CD4-positive, alpha-beta T cell treated with Interleukin-4 for 4 hours (primary cell): Measurements from ENCODE around the gene ADI1.
A peak's percentile ranks its signal among the peaks of the same experiment; 100 is the strongest.
"Not testable (repeated sequence)": the region's sequence is repeated elsewhere in the genome, so short reads cannot be mapped to it uniquely, and the experiment has no call there.

Experiments used
- DNase-seq: peaks from one replicate; pipeline ENCODE4 v3.0.0-alpha.2; 2020

The ADI1 gene

GRCh38 chr2:3527886-3528785 is 8.8 kb upstream of the ADI1 start:
- no peak for DNase-seq

GRCh38 chr2:3526871-3527270 is 7.5 kb upstream of the ADI1 start:
- DNase-seq, result no peak

DNA sequence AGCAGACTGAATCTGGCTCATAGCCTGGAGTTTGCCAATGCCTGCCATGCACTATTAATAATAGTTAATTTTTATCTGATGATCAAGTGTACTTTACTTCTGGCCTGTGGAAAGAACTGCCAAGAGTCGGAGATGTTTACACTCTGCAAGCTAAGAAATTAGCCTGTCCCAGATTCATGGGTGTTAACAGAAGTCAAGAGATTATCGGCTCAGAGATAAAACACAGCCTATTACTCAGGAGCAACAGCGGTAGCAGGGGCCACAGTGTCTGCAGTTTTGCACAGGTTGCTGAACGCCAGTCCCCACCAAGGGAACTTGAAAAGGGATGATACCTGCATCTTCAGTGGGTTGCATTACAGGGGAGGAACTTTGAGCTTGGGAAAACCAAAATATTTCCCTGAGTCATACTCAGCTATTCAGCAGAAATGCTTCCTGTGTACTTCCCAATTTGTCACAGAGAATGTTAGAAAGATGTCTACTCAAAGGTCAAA is 4.3 kb upstream of the ADI1 start:
- no peak for DNase-seq

- DNase-seq, result no peak
These were observed 3.7 kb upstream of the ADI1 start for GRCh38 chr2:3522961-3523421.

DNA sequence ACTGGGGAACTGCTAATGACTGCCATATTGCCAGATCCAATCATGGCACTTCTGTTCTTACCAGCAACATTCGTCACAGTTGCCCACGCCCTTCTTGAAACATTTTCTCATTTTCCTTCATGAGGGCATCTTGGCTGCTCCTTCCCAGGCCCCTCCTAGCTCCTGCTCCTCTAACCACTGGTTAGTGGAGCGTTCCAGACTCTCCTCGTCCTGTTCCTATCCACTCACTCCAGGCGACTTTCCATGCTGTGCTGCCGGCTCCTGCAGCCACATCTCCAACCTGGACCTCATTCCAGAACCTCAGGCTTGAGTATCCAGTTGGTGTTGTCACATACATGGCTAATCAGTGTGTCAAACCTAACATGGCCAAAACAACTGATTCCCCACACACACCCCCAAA is 1.3 kb upstream of the ADI1 start:
- DNase-seq, result no peak

GRCh38 chr2:3518496-3519254 is 656 bp downstream of the ADI1 start:
- DNase-seq, result peak; percentile 98

GRCh38 chr2:3517948-3518495 is 1.3 kb downstream of the ADI1 start:
- no peak for DNase-seq

GRCh38 chr2:3516831-3517230 is 2.5 kb downstream of the ADI1 start:
- no peak for DNase-seq

GRCh38 chr2:3515438-3515837 is 3.9 kb downstream of the ADI1 start:
- DNase-seq, result not testable (repeated sequence)

DNA sequence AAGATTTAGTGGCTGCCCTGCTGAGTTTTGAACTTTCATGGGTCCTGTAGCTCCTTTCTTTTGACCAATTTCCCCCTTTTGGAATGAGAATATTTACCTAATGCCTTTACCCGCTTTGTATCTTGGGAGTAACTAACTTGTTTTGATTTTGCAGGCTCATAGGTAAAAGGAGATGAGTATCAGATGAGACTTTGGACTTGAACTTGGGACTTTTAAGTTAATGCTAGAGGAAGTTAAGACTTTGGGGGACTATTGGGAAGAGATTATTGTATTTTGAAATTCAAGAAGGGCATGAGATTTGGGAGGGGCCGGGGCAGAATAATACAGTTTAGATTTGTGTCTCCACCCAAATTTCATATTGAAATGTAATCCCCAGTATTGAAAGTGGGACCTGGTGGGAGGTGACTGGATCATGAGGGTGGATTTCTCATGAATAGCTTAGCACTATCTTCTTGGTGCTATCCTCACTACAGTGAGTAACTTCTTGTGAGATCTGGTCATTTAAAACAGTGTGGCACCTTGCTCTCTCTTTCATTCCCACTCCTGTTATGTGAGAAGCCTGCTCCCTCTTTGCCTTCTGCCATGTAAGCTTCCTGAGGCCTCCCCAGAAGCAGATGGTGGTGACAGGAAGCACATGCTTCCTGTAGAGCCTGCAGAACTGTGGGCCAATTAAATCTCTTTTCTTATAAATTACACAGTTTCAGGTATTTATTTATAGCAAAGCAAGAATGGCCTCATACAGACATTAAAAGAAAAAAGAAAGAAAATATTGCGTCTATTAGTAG is 6.1 kb downstream of the ADI1 start:
- no peak for DNase-seq

DNA sequence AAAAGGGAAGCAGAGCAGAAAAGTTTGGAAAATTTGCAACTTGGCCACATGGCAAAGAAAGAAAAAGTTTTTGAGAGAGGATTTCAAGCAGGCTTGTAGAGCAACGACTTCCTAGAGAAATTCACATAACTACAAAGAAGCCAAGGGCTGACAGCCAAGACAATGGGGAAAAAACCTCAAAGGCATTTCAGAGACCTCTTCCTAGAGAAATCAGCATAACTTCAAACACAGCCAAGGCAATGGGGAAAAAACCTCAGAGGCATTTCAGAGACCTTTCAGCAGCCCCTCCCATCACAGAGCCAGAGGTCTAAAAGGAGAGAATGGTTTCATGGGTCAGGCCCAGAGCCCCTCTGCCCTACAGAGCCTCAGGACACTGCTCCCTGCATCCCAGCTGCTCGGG is 7.2 kb downstream of the ADI1 start:
- DNase-seq, result no peak

DNA sequence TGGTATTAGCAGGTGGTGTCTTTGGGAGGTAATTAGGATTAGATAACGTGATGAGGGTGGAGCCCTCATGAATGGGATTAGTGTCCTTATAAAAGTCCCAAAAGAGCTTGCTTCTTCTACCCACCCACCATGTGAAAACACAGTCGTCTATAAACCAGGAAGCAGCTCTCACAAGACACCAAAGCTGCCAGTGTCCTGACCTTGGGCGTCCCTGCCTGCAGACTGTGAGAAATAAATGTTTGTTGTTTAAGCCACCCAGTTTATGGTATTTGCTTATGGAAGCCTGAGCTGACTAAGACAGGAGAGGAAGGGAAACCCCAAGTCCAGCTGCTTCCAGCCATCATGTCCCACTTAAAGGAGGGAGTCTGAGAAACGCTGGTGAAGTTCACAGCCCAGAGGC is 13.6 kb downstream of the ADI1 start:
- no peak for DNase-seq

DNA sequence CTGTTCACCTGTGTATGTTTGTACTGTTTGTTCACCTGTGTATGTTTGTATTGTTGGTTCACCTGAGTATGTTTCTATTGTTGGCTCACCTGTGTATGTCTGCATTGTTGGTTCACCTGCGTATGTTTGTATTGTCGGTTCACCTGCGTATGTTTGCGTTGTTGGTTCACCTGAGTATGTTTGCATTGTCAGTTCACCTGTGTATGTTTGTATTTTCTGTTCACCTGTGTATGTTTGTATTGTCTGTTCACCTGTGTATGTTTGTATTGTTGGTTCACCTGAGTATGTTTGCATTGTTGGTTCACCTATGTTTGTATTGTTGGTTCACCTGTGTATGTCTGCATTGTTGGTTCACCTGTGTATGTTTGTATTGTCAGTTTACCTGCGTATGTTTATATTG is 14.6 kb downstream of the ADI1 start:
- no peak for DNase-seq

DNA sequence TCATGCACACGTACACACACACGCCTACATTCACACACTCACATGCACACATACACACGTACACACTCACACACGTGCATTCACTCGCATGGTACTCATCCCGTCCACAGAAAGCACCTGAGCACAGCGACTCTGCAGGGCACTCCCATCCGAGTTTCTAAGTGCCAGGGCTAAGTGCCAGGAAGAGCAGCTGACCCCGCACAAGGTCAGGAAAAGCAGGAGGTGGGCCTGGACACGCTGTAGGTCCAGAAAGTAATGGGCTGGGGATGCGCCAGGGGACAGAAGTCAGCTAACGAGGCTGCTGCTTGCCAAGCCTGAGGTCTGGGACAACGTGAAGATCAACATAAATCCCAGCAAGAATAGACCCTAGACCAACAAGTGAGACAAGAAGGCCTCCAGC is 15.8 kb downstream of the ADI1 start:
- no peak for DNase-seq

GRCh38 chr2:3503046-3503445 is 16.3 kb downstream of the ADI1 start:
- DNase-seq, result no peak

GRCh38 chr2:3500326-3500899 is 18.9 kb downstream of the ADI1 start:
- DNase-seq, result no peak

GRCh38 chr2:3498783-3499394 is 20.4 kb downstream of the ADI1 start:
- DNase-seq, result no peak

GRCh38 chr2:3496708-3497080 is 22.6 kb downstream of the ADI1 start:
- DNase-seq, result not testable (repeated sequence)

DNA sequence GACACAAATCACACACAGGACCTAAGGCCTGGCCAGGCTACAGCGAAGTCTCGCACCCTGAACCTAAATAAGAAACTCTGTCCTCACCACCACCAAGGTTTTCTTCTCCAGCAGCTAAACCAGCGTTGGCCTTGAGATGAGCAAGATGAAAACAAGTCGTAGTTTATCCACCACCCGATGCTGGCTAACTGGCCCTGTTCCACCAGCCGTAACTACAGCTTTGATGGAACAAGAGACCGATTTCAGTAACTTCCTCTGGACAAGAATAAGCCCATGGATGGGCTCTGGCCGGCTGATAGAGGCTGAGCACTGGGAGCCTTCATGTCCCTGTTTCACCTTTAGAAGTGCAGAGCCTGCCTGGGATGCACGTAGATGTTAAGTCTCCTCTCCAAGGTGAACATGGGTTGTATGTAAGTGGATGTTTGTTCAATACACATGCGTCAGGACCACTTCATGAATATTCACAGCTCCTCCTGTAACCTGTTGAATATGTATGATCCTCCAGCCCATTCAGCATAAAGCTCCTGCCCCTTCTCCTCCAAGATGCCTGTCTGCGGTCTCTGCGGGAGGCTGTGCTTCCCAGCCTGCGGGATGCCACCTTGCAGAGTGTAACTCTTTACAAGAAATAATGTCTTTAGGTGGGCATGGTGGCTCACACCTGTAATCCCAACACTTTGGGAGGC is 24.2 kb downstream of the ADI1 start:
- DNase-seq, result no peak

DNA sequence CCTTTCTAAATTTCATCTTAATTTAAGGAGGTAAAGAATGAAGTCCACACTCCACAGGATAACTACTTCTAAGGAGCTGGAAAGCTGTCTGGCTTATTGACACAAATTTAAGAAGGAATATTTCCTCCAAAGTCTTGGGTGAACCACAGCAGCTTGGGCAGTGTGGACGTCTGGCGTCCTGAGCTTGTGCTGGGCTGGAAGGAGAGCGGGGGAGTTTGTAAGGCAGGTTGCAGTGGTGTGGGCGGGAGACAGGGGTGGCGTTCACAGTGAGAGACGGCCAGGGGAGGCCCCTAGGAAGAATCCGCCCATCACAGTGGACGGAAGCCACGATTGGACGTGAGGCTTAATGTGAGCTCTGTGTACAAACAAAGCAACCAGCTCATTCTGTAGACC is 25.7 kb downstream of the ADI1 start:
- no peak for DNase-seq

DNA sequence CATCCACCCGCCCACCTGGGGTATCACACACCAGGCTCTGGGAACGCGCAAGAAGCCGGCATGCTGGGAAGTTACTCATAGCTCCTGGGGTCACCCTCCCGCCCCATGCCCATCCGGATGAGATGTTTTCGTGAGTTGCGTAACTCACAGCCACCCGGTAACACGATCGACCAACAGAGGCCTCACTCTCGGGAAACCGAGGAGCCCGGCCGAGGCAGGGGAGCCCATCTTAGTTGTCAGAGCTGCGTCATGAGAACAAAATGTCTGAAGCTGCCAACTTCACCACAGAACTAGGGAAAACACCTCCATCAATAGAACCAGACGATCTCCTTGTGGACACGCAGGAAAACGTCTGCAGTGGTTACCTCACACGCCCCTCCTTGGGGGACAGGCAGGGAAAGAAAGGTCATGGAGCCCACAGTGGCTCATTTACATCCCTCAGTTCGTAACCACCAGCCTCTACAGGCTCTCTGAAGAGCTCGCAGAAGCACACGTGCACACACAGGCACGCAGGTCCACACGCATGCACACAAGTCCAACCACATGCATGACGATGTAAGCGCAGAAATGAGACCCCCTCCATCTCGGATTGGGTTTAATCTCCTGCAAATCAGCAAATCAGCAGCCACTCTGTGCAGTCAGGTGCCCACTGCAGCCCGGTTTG is 26.2 kb downstream of the ADI1 start:
- no peak for DNase-seq
